ENCODE results near the gene SMARCD2. TPM values are rescaled to one million over a fixed set of nuclear protein-coding genes. Genes with fewer than 3 reads are reported as not detected.
"Not testable (repeated sequence)": the region's sequence is repeated elsewhere in the genome, so short reads cannot be mapped to it uniquely, and the experiment has no call there.

SMARCD2 gene
- total RNA-seq, 4 donors from 2014 or later = 234 to 337 (median 309) TPM

DNA sequence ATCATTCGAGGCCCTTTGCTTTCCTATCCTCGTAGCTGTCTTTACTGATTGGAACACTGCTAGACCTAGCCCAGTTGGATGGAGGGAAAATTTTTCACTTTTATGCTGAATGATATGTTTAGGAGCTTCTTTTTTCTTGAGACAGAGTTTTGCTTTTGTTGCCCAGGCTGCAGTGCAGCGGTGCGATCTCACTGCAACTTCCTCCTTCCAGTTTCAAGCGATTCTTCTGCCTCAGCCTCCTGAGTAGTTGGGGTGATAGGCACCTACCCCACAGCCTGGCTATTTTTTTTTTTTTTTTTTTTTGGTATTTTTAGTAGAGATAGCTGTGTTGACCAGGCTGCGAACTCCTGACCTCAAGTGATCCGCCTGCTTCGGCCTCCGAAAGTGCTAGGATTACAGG is 32.5 kb downstream of the SMARCD2 start:
- no peak for DNase-seq (ENCODE audit: low spot score in 2 of 2)
- Histone ChIP-seq H3K4me1 (no peaks in the 10 kb centered on the region), H3K9me3 (no peaks in the 10 kb centered on the region), H3K27me3 (no peaks in the 10 kb centered on the region), H3K27ac (no peak overlapping the region), H3K4me3 (no peak overlapping the region), H3K36me3 (peaks cover 100% of the 10 kb centered on the region)
- WGBS = 86% methylated on average over 9 of the region's 9 CpGs
- no peak for TF ChIP-seq EP300 (IDR thresholded peaks at IDR 0.05)
- TF ChIP-seq, protein P1, sequence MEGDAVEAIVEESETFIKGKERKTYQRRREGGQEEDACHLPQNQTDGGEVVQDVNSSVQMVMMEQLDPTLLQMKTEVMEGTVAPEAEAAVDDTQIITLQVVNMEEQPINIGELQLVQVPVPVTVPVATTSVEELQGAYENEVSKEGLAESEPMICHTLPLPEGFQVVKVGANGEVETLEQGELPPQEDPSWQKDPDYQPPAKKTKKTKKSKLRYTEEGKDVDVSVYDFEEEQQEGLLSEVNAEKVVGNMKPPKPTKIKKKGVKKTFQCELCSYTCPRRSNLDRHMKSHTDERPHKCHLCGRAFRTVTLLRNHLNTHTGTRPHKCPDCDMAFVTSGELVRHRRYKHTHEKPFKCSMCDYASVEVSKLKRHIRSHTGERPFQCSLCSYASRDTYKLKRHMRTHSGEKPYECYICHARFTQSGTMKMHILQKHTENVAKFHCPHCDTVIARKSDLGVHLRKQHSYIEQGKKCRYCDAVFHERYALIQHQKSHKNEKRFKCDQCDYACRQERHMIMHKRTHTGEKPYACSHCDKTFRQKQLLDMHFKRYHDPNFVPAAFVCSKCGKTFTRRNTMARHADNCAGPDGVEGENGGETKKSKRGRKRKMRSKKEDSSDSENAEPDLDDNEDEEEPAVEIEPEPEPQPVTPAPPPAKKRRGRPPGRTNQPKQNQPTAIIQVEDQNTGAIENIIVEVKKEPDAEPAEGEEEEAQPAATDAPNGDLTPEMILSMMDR (IDR thresholded peaks at IDR 0.05) = no peak
- TF ChIP-seq POLR2AphosphoS5 (IDR thresholded peaks at IDR 0.05) = no peak
- TF ChIP-seq POLR2A (IDR thresholded peaks at IDR 0.05) = no peak

DNA sequence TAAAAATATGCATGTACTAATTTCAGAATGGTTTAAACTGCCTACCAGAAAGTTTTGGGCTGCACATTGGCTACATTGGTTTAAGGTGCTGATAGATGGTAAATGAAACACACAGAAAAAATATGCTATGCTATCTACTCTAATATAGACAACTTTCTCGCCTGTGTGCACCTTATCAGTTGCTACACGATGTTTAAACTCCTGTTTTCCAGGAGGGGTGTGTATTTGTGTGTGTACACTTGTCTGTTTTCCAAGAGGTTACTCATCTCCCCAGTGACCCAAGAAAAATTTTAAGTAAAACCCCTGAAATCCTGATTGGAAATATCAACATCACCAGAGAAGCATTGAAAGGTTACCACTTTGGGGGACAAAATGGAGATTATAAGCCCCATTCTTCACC is 36.9 kb downstream of the SMARCD2 start:
- no peak for DNase-seq (ENCODE audit: low spot score in 2 of 2)
- 72% methylated on average over 2 of the region's 2 CpGs for WGBS
- Histone ChIP-seq H3K4me1 (no peaks in the 10 kb centered on the region), H3K36me3 (peaks cover 99% of the 10 kb centered on the region), H3K27ac (no peak overlapping the region), H3K9me3 (no peaks in the 10 kb centered on the region), H3K4me3 (no peak overlapping the region), H3K27me3 (no peaks in the 10 kb centered on the region)
- TF ChIP-seq, protein P1 (IDR thresholded peaks at IDR 0.05) = no peak
- TF ChIP-seq POLR2AphosphoS5 (IDR thresholded peaks at IDR 0.05) (no peak), POLR2A (IDR thresholded peaks at IDR 0.05) (no peak), EP300 (IDR thresholded peaks at IDR 0.05) (no peak)

DNA sequence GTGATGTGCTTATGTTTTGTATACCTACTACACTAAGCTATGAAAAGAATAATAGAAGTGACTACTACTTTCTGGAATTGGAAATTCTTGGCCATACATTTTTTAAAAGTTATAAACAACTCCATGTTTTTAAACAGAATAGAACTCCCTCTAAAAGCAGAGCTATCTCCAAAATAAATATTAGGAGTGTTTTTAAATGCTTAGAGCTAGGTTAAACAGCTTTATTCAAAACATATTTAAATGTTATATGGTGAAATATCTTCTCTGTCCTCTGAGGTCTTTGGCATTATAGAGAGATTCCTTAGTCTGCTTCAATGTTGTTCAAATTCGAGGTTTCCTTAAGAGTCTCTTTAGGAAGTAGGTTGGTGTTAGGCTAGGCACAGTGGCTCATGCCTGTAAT is 38.2 kb downstream of the SMARCD2 start:
- Histone ChIP-seq H3K4me1 (no peaks in the 10 kb centered on the region), H3K36me3 (peaks cover 99% of the 10 kb centered on the region), H3K9me3 (no peaks in the 10 kb centered on the region), H3K27me3 (no peaks in the 10 kb centered on the region), H3K4me3 (no peak overlapping the region), H3K27ac (no peak overlapping the region)
- TF ChIP-seq EP300 (IDR thresholded peaks at IDR 0.05) = no peak
- no peak for TF ChIP-seq POLR2AphosphoS5 (IDR thresholded peaks at IDR 0.05)
- no peak for TF ChIP-seq POLR2A (IDR thresholded peaks at IDR 0.05)
- TF ChIP-seq, protein P1 (IDR thresholded peaks at IDR 0.05) = no peak
- DNase-seq (ENCODE audit: low spot score in 2 of 2) = no peak
- 90% methylated on average over 1 of the region's 1 CpG for WGBS

DNA sequence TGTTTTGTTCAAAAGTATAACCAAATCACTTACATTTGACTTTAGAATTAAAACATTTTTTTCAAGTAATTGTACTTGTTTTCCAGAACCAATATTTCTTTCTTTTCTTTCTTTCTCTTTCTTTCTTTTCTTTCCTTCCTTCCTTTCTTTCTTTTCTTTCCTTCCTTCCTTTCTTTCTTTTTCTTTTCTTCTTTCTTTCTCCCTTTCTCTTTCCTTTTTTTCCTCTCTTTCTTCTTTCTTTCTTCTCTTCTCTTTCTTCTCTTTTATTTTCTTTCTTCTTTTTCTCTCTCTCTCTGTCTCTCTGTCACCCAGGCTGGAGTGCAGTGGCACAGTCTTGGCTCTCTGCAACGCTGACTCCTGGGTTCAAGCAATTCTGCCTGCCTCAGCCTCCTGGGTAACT is 41.7 kb downstream of the SMARCD2 start:
- Histone ChIP-seq H3K27me3 (no peaks in the 10 kb centered on the region), H3K36me3 (peaks cover 99% of the 10 kb centered on the region), H3K9me3 (no peaks in the 10 kb centered on the region), H3K27ac (no peak overlapping the region), H3K4me3 (no peak overlapping the region), H3K4me1 (no peaks in the 10 kb centered on the region)
- DNase-seq (ENCODE audit: low spot score in 2 of 2) = no peak
- TF ChIP-seq EP300 (IDR thresholded peaks at IDR 0.05) = no peak
- no peak for TF ChIP-seq POLR2AphosphoS5 (IDR thresholded peaks at IDR 0.05)
- TF ChIP-seq POLR2A (IDR thresholded peaks at IDR 0.05) = no peak
- TF ChIP-seq, protein P1 (IDR thresholded peaks at IDR 0.05) = no peak
- 97% methylated on average over 1 of the region's 1 CpG for WGBS

DNA sequence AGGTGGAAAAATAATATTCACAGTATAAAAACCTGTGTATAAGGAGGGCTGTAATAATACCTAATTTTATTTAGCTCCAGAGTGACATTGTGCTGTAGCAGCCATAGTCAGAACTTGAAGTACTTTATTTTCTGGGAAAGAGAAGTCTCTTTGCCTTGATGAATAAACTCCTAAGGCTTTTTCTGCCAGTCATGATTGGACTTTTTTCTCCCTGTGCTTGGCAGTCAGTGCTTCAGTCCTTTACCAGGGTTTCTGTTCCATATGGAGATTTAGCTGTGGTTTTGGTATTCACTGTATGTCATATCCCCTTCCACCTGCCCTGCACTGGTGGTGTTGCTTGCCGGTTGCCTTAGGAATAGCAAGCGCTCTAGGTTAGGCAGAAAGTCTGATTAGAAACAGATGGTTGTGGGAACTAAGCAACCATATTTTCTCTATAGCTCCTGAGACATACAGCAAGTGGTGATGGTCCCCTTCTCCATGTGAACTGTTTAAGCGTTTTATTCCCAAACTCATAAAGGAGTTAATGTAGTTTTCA is 43.8 kb downstream of the SMARCD2 start:
- Histone ChIP-seq H3K9me3 (no peaks in the 10 kb centered on the region), H3K27ac (no peak overlapping the region), H3K4me1 (no peaks in the 10 kb centered on the region), H3K27me3 (no peaks in the 10 kb centered on the region), H3K4me3 (no peak overlapping the region), H3K36me3 (peaks cover 100% of the 10 kb centered on the region)
- no peak for DNase-seq (ENCODE audit: low spot score in 2 of 2)
- TF ChIP-seq POLR2A (IDR thresholded peaks at IDR 0.05) = no peak
- TF ChIP-seq POLR2AphosphoS5 (IDR thresholded peaks at IDR 0.05) = no peak
- TF ChIP-seq, protein P1 (IDR thresholded peaks at IDR 0.05) = no peak
- no peak for TF ChIP-seq EP300 (IDR thresholded peaks at IDR 0.05)
- 79% methylated on average over 3 of the region's 3 CpGs for WGBS

DNA sequence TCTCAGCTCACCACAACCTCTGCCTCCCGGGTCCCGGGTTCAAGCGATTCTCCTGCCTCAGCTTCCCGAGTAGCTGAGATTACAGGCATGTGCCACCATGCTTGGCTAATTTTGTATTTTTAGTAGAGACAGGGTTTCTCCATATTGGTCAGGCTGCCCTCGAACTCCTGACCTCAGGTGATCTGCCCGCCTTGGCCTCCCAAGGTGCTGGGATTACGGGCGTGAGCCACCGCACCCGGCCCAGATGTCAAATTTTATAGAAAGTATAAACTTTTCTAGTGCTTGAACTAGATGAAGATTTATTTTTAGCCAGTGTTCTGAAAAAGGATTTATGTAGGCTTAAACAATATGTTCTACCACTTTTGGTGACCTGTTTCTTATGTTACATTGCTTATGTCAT is 46.1 kb downstream of the SMARCD2 start:
- not testable (repeated sequence) for H3K4me1 ChIP-seq; H3K27ac ChIP-seq; H3K27me3 ChIP-seq; DNase-seq (ENCODE audit: low spot score in 2 of 2); H3K9me3 ChIP-seq; H3K4me3 ChIP-seq
- H3K36me3 ChIP-seq = peaks cover 100% of the 10 kb centered on the region
- 99% methylated on average over 10 of the region's 10 CpGs for WGBS

All from suprapubic skin (tissue), 4 donors.